HG02763 (cell line): ENCODE results near the gene TAMALIN.
A peak's percentile ranks its signal among the peaks of the same experiment; 100 is the strongest.

Experiments used
- ATAC-seq: cut with Tn5 transposase; IDR thresholded peaks from one replicate; pipeline ENCODE4 v1.9.1; 2021; ENCODE audit warnings: mild to moderate bottlenecking, moderate library complexity; ENCODE audit not compliant: unreplicated experiment

TAMALIN gene

DNA sequence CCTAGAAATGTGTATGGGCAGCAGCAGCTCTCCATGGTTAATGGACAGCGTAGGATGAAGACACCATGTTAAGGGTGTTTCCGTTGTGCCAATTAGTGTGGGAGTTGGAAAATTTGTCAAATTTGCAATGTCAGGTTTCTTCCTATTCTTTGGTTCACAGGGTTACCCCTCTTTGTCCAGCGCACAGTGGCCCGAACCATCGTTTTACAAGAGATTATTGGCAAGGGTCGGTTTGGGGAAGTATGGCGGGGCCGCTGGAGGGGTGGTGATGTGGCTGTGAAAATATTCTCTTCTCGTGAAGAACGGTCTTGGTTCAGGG is 26.0 kb upstream of the TAMALIN start:
- ATAC-seq, result no peak

DNA sequence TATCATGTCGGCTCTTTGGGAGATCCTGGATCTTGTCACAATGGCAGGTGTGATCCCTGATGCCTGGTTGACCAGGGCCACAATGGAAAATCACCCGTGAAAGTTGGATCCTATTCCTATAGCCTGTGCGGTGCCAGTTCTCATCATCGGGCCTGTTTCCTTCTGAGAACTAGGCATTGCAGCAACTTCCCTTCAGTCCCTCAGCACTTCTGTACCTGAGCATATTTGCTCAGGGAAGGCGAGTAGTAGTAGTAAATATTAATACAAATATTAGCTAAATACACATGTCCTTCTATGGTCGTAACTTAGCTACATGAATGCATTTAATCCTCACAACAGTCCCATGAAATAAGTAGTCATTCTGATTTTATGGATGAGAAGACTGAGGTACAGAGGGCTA is 22.1 kb upstream of the TAMALIN start:
- ATAC-seq, result no peak

DNA sequence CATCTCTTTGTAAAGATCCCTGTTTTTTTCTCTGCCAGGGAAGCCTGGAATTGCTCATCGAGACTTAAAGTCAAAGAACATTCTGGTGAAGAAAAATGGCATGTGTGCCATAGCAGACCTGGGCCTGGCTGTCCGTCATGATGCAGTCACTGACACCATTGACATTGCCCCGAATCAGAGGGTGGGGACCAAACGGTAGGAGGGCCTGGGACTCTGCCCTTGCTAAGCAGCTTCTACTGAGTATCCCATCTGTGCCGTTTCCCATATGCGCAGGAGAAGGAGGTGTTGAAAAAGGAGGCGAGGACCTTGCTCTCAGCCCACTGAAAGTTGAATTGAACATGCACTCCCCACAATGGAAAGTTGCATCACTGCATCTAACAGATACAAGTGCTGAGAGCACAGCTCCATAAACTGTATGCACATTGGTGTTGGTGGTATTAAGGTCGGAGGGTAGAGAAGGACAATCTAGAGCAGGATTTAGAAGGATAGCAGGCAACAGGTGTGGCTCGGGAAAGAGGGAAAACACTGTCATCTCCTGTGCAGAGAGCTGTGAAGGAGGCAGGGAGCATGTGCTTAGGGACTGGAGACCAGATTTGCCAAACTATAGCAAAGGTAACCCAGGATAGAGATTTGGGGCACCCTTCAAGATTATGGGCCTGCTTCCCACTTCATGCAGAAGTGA is 21.5 kb upstream of the TAMALIN start:
- no peak for ATAC-seq

DNA sequence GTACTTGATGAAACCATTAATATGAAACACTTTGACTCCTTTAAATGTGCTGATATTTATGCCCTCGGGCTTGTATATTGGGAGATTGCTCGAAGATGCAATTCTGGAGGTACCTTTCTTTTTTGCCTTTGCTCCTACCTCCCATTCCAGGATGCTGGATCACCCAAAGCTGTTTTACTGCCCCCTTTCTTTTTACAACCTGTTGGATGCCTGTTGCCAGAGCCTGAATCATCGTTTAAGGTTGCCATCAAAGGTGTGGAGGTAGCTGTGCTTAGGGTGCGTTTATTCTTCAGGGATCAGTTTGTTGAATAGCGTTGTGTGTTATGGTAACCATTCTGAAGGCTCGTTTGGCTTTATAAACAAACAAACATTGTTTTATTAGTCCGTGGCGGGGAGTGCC is 19.9 kb upstream of the TAMALIN start:
- ATAC-seq, result no peak

DNA sequence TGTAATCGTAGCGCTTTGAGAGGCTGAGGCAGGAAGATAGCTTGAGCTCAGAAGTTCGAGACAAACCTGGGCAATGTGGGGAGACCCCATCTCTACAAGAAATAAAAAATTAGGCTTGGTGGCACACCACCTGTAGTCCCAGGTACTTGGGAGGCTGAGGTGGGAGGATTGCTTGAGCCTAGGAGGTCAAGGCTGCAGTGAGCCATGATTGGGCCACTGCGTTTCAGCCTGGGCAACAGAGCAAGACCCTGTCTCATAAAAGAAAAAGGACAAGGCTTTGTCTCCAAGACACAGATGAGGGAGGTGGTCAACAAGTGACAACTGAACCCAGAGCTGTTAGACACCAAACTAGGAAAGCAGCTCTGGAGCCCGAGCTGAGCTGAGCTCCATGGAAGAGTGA is 14.5 kb upstream of the TAMALIN start:
- no peak for ATAC-seq

DNA sequence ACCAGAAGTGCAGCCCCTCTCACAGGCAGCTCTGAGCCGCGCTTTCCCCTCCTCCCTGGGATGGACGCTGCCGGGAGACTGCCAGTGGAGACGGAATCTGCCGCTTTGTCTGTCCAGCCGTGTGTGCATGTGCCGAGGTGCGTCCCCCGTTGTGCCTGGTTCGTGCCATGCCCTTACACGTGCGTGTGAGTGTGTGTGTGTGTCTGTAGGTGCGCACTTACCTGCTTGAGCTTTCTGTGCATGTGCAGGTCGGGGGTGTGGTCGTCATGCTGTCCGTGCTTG is 12.3 kb upstream of the TAMALIN start:
- no peak for ATAC-seq

DNA sequence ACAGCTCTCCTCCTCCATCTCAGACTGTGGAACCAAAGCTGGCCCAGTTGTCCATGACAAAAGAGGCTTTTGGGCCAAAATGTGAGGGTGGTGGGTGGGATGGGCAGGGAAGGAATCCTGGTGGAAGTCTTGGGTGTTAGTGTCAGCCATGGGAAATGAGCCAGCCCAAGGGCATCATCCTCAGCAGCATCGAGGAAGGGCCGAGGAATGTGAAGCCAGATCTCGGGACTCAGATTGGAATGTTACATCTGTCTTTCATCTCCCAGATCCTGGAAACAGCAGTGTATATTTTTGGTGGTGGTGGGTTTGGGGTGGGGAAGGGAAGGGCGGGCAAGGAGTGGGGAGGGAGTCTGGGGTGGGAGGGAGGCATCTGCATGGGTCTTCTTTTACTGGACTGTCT is 11.8 kb upstream of the TAMALIN start:
- no peak for ATAC-seq

DNA sequence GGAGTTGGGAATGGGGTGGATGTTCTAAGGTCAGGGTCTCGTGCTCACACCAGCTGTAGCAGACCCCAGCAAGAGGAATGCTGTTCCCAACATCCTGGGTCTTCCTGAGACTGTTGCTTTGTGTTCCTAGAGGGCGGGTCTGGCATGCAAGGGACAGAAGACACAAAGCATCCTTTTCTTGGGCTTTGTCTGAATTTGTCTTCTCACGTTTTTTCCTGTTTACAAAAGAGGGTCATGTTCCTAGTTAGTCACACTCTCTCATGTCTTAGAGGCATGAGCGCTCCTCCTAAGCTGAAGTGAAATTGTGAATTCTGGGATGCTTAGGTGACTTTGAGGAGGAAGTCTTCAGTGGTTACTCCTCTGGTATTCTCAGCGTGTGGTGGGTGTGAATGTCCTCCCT is 9.6 kb upstream of the TAMALIN start:
- no peak for ATAC-seq

DNA sequence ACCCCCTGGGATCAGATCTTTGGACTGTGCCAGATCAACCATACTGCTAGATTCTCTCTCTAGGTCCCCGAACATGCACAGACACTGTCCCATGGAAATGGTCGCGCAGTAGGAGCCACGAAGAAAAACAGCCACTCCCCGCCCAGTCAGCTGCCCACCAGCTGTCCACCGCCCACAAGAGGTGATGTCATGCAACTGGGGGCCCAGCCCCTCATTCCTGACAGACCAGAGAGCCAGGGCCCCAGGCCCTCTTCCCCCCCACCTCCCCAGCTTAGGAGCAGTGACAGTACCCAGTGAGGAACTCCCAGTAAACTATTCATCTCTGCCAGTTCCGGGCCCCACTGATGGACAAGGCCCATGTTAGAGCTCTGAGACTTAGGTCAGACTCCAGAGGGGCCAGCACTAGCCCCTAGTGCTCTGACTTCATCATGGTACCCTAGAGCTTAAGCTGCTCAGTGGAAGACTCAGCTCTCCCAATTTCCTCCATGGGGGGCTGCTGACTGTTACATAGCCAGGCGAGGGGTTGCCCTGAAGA is 3.7 kb upstream of the TAMALIN start:
- ATAC-seq, result no peak

DNA sequence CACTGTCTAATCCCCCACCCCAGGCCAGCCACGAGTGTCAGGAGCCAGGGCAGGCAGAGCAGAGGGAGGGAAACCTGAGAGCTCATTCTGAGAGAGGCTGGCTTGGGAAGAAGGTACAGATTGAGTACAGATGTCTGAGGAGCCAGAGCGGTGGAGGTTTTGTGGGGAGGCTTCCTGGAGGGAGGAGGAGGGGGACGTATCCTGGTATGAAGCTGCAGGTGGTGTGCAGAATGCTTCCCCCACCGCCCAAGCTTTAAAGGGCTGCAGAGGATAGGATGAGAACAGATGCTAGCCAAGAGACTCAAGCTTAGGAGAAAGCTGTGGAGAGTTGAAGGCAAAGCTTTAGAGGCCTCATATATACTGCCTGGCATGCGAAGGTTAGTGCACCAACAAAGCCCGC is 3.2 kb upstream of the TAMALIN start:
- no peak for ATAC-seq

DNA sequence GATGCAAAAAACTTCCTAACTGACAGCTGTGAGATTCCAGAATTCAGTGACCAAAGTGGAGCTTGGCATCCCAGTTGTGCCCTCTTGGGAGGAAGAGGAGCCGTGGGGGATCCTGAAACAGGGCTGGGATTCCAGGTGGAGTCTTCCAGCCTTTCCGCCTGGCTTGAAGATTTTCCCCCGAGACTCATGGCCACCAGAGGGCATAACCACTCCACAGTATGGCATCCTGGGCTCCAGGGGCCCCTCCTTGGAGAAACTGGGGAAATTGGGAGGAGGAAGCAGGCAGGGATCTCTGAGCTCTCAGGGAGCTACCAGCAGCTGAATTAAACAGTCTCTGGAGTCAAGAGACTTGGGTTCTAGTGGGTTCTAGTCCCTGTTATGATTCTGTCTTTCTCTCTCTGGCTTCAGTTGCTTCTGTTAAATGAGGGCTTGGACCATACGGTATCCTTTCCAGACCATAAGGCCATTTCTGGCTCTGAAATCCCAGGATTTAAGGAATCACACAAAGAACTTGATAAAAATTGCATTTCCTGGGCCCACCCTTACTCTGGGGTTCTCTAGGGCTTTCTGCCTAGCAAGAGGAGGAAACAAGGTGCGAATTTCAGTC is 2.6 kb upstream of the TAMALIN start:
- ATAC-seq, result no peak

DNA sequence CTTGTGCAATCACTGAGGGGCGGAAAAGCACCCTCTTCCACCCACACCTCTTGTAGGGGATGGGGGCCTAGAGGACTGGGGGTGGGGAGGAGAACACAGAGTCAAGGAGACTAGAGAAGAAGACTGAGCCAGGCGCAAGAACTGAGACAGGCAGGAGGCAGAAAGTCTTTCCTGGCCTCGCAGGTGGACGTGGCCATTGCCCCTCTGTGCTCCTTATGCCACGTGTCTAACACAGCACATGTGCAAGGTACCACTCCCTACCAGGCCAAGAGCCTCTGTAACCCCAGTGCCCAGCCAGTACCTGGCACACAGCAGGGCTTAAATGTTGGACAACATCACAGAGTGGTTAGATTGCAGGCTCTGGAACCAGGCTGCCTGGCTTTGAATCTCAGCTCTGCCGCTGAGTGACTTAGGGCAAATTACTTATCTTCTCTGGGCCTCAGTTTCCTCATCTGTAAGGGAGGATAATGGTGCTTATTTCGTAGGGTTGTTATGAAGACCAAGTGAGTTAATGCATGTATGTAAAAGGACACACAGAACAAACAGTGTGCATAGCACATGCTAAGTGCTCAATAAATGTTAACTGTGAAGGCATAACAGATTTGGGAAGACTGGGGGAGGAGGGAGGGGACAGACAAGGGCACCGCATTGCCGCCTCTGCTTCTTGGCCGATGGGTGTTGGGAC is 1.4 kb upstream of the TAMALIN start:
- no peak for ATAC-seq

DNA sequence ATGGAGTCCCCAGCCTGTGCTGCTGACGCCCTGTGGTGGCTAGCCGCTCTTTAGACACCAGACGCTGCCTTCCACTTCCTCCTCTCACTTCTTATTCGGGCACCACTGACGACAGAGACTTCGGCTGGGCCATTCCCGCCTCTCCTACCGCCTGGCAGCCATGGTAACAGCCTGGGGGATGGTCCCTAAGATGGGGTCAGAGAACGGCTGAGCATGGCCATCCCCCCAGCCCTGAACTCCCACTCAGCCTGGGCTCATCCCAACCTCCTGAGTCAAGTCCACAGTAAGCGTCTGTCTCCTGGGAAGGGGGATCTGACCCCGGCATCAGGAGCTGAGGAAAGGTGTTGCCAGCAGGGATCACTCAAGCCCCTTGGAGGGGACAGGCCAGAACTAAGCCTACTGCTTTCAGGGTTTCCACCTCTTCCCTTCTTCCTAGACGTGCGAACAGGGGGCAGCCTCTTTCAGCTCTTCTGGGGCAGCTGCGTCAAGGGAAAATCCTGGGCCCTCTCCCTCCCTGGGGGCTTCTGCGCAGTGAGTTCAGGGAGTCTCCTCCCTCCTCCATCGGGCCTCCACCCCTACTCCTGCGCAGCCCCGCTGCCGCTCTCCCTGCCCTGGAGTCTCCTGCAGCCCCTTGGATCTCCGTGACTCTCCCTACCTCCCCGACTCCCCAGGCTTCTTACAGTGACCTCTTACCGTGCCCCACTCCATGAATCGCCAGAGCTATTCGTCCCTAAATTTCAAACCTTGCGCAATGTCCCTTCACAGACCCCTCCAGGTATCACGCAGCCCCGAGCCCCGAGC is 643 bp upstream of the TAMALIN start:
- peak; percentile 69 for ATAC-seq

DNA sequence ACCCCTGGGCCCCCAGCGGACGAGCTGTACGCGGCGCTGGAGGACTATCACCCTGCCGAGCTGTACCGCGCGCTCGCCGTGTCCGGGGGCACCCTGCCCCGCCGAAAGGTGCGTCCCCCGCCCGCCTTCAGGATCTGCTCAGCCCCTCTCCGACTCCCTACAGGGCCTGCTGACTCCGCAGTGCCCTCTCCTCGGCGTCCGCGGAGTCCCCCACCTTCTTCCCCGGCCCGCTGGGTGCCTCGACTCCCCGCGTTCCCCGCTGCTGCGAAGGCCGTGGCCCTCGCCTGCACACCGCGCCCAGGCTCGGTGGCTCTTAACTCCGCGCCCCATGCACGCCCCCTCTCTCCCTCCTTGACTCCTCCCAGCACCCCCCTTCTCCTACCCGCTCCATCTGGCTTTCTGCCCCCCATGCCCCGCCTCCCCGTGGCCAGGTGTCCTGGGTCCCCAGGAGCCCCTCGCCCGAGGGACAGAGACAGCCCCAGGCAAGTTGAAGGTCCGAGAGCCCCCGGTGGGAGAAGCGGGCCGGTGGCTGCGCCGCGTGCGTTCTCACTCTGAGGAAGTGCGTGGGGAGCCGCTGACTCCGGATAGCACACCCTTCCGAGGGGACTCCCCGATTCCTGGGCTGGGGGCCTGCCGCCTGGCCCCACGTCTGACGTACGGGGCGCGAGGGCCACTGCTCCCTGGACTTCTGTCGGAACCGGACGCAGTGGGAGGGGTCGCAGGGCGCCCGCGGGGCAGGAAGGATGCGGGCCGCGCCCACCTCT is 594 bp downstream of the TAMALIN start:
- ATAC-seq, result no peak

DNA sequence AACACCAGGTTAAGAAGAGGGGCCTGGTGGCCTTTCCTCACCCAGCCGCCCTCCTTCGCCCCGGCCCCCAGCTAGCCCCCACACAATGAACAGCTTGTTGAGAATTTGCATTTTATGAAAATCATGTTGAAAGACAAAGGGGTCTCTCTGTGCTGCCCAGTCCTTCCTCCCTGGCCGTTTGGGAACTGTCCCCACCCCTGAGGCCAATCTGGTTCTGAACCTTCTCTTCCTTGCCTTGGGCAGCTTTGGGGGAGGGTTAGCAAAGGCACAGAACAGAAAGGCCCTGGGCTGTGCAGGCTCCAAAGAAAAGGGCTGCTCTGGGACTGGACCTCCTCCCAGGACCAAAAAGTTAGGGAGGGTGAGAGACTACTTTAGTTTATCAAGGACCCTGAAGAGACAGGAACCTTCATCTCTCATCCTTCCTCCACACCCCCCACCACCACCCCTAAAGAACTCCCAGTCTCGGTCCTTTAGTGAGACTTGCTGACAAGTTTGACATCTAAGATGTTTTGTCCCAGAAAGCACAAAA is 1.3 kb downstream of the TAMALIN start:
- ATAC-seq, result no peak

DNA sequence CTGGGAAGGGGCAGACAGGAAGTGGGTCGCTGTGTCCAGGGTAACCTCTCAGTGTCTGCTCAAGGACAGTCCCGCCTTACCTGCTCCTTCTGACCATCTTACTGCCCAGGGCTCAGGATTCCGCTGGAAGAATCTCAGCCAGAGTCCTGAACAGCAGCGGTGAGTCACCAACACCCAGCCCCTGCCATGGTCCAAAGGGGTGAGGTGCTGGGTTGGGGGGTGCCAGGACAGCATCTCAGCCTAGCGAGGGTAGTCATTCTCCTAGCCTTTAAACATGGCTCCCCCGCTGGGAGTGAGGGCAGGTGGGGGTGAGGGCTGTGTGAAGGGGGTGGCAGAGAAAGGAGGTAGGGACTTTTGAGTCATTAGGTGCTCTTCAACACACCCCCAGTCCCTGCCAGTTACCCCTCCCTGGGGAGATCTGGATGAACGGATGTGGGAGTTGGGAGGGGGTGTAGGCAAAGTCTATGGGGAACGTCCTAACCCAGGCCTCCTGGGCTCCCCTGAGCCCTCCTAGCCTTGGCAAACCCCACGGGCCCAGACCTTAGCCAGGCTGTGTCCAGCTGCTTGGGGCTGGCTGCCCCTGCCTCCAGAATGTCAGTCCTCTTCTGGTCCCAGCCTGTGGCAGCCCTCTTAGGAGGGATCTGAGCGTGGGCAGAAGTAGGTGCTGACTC is 2.5 kb downstream of the TAMALIN start:
- ATAC-seq, result no peak

DNA sequence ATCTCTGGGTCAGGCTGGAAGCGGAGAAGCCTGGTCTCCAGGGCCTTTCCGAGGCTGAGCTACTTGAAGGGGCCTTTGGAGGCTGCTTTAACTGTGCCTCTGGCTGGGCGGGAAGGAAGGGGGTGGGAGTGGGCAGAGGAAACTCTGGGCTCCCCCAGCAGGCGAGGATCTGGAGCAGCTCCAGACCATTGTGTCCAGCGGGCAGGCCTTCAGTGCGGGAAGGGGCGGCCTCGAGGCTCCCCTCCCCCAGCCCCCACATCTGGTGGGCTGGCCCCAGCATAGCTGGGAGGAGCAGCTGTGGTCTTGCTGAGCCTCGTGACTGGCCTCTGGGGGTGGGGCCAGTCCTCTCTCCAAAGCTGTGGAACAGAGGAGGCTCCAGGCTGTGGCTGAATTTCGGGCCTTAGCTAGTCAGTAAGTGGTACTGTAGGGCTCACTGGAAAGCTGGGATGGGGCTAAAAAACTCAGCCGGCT is 3.4 kb downstream of the TAMALIN start:
- no peak for ATAC-seq

DNA sequence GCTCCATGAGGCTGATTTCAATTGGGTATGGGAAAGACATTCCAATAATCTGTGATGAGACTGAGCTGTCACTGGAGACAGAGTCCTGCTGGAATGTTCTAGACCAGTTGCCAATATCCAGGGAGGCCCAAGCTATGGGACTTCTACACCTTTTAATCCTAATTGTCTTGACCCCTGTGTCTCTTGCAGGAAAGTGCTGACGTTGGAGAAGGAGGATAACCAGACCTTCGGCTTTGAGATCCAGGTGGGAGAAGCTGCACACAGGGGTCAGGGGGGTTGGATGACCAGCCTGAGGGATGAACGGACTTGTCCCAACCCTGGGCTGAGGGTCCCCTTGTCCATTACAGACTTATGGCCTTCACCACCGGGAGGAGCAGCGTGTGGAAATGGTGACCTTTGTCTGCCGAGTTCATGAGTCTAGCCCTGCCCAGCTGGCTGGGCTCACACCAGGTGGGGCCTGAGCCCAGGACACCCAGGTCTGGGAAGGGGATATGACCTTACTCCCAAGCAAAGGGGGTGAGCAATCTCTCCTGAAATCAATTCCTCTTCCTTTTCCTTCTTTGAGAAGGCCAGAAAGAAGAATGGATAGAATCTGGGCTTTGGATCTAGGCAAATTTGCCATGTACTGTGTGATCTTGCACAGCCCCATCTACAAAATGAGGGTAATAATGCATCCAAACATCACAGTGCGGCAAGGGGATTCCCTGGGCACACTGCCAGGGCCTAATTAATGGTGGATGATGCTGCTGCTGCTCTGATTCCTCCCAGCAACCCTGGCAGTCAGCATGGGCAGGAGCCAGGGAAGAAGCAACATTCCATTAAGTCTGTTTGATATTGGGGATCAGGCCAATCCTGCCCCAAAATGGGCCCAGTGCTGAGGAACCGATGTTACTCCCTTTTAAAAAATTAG is 4.2 kb downstream of the TAMALIN start:
- ATAC-seq, result no peak

DNA sequence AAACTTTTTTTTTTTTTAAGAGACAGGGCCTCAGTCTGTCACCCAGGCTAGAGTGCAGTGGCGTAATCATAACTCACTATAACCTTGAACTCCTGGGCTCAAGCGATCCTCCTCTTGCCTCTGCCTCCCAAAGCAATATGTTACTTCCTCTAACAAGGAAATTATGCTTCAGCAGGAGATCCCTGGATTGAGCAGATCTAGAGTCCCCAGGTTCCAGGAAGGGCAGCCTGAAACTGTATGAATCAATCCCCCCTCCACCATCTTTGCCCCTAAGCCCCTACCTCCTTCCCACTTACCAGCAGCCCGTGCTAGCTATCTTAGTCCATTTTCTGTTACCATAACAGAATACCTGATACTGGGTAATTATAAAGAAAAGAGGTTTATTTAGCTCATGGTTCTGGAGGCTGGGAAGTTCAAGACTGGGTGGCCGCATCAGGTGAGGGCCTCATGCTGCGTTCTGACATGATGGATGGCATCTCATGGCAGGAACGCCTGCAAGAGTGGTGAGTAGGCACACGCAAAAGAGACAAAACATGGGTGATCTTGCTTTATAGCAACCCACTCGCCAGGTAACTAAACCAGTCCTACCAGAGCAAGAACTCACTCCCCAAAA is 5.0 kb downstream of the TAMALIN start:
- no peak for ATAC-seq
